ENCODE data around the gene MYO1D. TPM values are rescaled to one million over a fixed set of nuclear protein-coding genes. Genes with fewer than 3 reads are reported as not detected.

MYO1D gene

Small RNA genes lying within 50 kb of the gene (small RNA-seq; reads per million reads assigned to genes)
- gene RF00019 (ENCODE audit: insufficient read depth), result not detected
